ENCODE results near the gene SHOC2. TPM values are rescaled to one million over a fixed set of nuclear protein-coding genes. Genes with fewer than 3 reads are reported as not detected.

SHOC2 gene
- total and polyA plus RNA-seq, 2 of the 13 experiments (the other 11 are each of a cell fraction or from before 2014, with no cell fraction given), result 8.6 to 25.5 TPM

DNA sequence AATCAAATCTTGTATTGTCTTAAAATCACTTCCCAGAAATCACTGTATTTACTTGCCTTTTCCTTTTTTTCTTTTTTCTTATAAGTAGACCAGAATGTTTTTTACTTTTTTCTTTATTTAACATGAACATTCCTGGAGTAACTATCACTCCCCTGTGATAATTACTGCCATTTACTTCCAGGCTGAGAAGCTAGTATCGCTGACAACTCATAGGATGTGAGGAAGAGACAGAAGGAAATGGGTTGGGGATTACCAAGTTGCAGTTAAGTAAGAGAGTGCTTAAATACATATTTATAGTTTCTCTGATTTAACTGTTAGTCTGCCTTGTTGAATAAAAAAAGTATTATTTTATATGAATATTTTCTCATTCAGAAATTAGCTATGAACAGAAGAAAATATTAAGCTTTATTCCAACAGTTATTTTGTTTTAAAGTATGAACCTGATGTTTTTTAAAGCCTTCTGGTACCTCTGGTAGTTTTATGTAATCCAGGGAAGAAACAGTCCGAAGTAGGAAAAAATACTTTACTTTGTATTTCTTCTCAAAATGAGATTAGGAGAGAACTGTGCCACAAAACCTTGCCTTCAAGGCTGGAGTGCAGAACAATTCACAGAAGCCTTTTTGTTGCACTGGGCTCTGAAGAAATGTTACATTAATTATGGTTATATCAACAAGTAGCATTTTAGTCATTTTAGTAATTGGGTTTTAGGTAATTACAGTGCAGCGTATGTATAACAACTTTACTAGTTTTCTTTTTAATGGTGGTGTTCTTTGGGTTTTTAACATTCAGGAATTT lies 72.8 kb downstream of the SHOC2 start:
- intact Hi-C loops (cut with micrococcal nuclease; ENCODE audit: unreplicated experiment), result no loop called here
- Histone ChIP-seq H3K4me3 (replicated peaks in 1 of 3; ENCODE audit: insufficient read depth in 1 of 3, low read depth in 2 of 3, low read length in 3 of 3) (no peak overlapping the region), H4K20me1 (ENCODE audit: insufficient read depth, low read length) (no peaks in the 10 kb centered on the region), H2AFZ (ENCODE audit: low read length) (no peak overlapping the region), H3K4me1 (ENCODE audit: insufficient read depth, low read length) (no peaks in the 10 kb centered on the region), H3K9me3 (ENCODE audit: low read length) (no peaks in the 10 kb centered on the region), H3K9ac (ENCODE audit: insufficient read depth, low read depth, low read length) (no peak overlapping the region), H3K27me3 (ENCODE audit: control insufficient read depth in 1 of 2, insufficient read depth in 2 of 2, low read length in 2 of 2) (no peaks in the 10 kb centered on the region), H3K27ac (ENCODE audit: extremely low read length, insufficient read depth, low read length) (no peak overlapping the region), H3K36me3 (replicated peaks in 1 of 2; ENCODE audit: control insufficient read depth in 1 of 2, insufficient read depth in 2 of 2, low read length in 2 of 2) (peaks cover 0 to 2% of the 10 kb centered on the region in 2 experiments; a peak in 1 of 5 replicates), H3K4me2 (ENCODE audit: low read depth, low read length) (no peak overlapping the region), H3K79me2 (ENCODE audit: insufficient read depth, low read length) (no peaks in the 10 kb centered on the region)
- TF ChIP-seq ZNF768 (CRISPR knock-in tag; IDR thresholded peaks at IDR 0.05), result no peak
- no peak for TF ChIP-seq ATF7 (IDR thresholded peaks at IDR 0.05)
- no peak for TF ChIP-seq ATF7 (CRISPR knock-in tag; IDR thresholded peaks at IDR 0.05)
- no peak for TF ChIP-seq ZFYVE20 (CRISPR knock-in tag; IDR thresholded peaks at IDR 0.05; ENCODE audit: borderline replicate concordance, low read depth)
- TF ChIP-seq, protein P1, sequence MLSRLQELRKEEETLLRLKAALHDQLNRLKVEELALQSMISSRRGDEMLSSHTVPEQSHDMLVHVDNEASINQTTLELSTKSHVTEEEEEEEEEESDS (CRISPR knock-in tag; IDR thresholded peaks at IDR 0.05; ENCODE audit: borderline replicate concordance), result no peak
- no peak for TF ChIP-seq ZNF17 (CRISPR knock-in tag; IDR thresholded peaks at IDR 0.05)
- no peak for TF ChIP-seq ZZZ3 (CRISPR knock-in tag; IDR thresholded peaks at IDR 0.05; ENCODE audit: borderline replicate concordance)
- no peak for TF ChIP-seq U2AF2 (IDR thresholded peaks at IDR 0.05; ENCODE audit: low read depth, low read length)
- TF ChIP-seq ZFP36L1 (CRISPR knock-in tag; IDR thresholded peaks at IDR 0.05), result no peak
- TF ChIP-seq ZNF879 (CRISPR knock-in tag; IDR thresholded peaks at IDR 0.05), result no peak
- no peak for TF ChIP-seq ZNF619 (CRISPR knock-in tag; IDR thresholded peaks at IDR 0.05)
- TF ChIP-seq ZMYM2 (CRISPR knock-in tag; IDR thresholded peaks at IDR 0.05), result no peak
- TF ChIP-seq ZNF558 (CRISPR knock-in tag; IDR thresholded peaks at IDR 0.05; ENCODE audit: borderline replicate concordance), result no peak
- 96% methylated on average over 3 of the region's 3 CpGs for WGBS (ENCODE audit: low lambda C conversion rate)
- POLR2A ChIA-PET, result no interaction called here
- CTCF ChIA-PET (ENCODE audit: low intra/inter-chr PET ratio, low total read pairs), result no interaction called here
- no TSS peak for BruUV-seq (replicated peaks)
- FAIRE-seq, result no peak
- in situ Hi-C loops (cut with HindIII; ENCODE audit: extremely low pct_ligation_motif_present, low pct_unique_long_range_greater_than_20kb), result no loop called here
- ATAC-seq, result no peak
- no peak for DNase-seq (ENCODE audit: low spot score)
